Skin of body (tissue), 2 donors: ENCODE results near the gene LRMDA. TPM values are rescaled to one million over a fixed set of nuclear protein-coding genes. Genes with fewer than 3 reads are reported as not detected.
"Not testable (repeated sequence)": the region's sequence is repeated elsewhere in the genome, so short reads cannot be mapped to it uniquely, and the experiment has no call there.

Experiments
- DNase-seq: peaks from one replicate; lab custom pipeline; 2025; lab: John Stamatoyannopoulos, UW
- total RNA-seq: library from RNA; depleted of rRNA; stranded (reverse); fragments of >200 nt; gene quantifications from one replicate; pipeline ENCODE4 v1.2.3, GENCODE V29; 2014

LRMDA gene
- total RNA-seq, 1 donor from 2014 or later = 12.7 TPM

- DNase-seq = no peak
These were observed 71.4 kb downstream of the LRMDA start for GRCh38 chr10:75502838-75503237.

GRCh38 chr10:75505293-75505692, 73.9 kb downstream of the LRMDA start:
- no peak for DNase-seq

- DNase-seq = no peak
These were observed 74.5 kb downstream of the LRMDA start for GRCh38 chr10:75505840-75506506.

GRCh38 chr10:75506930-75507329, 75.5 kb downstream of the LRMDA start:
- DNase-seq = no peak

GRCh38 chr10:75507469-75507868, 76.0 kb downstream of the LRMDA start:
- peak; percentile 63 for DNase-seq

- peak; percentile 93 for DNase-seq
These were observed 76.9 kb downstream of the LRMDA start for GRCh38 chr10:75508239-75508813.

- no peak for DNase-seq
These were observed 77.4 kb downstream of the LRMDA start for GRCh38 chr10:75508814-75509306.

- DNase-seq = no peak
These were observed 78.3 kb downstream of the LRMDA start for GRCh38 chr10:75509706-75510105.

- DNase-seq = no peak
These were observed 79.6 kb downstream of the LRMDA start for GRCh38 chr10:75511011-75511410.

GRCh38 chr10:75512203-75512933, 80.9 kb downstream of the LRMDA start:
- DNase-seq = no peak

- no peak for DNase-seq
These were observed 82.0 kb downstream of the LRMDA start for GRCh38 chr10:75513292-75513885.

- DNase-seq = no peak
These were observed 83.4 kb downstream of the LRMDA start for GRCh38 chr10:75514830-75515229.

GRCh38 chr10:75516154-75516553, 84.7 kb downstream of the LRMDA start:
- not testable (repeated sequence) for DNase-seq

GRCh38 chr10:75519213-75519612, 87.8 kb downstream of the LRMDA start:
- not testable (repeated sequence) for DNase-seq

GRCh38 chr10:75521194-75521829, 89.9 kb downstream of the LRMDA start:
- DNase-seq = not testable (repeated sequence)

- DNase-seq = no peak
These were observed 93.6 kb downstream of the LRMDA start for GRCh38 chr10:75525067-75525466.

- no peak for DNase-seq
These were observed 94.2 kb downstream of the LRMDA start for GRCh38 chr10:75525646-75526045.

- DNase-seq = no peak
These were observed 96.1 kb downstream of the LRMDA start for GRCh38 chr10:75527542-75527941.

- DNase-seq = no peak
These were observed 97.0 kb downstream of the LRMDA start for GRCh38 chr10:75528392-75528791.

- DNase-seq = no peak
These were observed 98.9 kb downstream of the LRMDA start for GRCh38 chr10:75530299-75530698.

- no peak for DNase-seq
These were observed 100.2 kb downstream of the LRMDA start for GRCh38 chr10:75531571-75532031.
